NCI-H1105 (cell line): ENCODE results near the gene CERS5.

ENCODE experiments used
- DNase-seq: peaks from one replicate; lab custom pipeline; 2025; lab: John Stamatoyannopoulos, UW

Gene CERS5, protein sequence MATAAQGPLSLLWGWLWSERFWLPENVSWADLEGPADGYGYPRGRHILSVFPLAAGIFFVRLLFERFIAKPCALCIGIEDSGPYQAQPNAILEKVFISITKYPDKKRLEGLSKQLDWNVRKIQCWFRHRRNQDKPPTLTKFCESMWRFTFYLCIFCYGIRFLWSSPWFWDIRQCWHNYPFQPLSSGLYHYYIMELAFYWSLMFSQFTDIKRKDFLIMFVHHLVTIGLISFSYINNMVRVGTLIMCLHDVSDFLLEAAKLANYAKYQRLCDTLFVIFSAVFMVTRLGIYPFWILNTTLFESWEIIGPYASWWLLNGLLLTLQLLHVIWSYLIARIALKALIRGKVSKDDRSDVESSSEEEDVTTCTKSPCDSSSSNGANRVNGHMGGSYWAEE

DNA sequence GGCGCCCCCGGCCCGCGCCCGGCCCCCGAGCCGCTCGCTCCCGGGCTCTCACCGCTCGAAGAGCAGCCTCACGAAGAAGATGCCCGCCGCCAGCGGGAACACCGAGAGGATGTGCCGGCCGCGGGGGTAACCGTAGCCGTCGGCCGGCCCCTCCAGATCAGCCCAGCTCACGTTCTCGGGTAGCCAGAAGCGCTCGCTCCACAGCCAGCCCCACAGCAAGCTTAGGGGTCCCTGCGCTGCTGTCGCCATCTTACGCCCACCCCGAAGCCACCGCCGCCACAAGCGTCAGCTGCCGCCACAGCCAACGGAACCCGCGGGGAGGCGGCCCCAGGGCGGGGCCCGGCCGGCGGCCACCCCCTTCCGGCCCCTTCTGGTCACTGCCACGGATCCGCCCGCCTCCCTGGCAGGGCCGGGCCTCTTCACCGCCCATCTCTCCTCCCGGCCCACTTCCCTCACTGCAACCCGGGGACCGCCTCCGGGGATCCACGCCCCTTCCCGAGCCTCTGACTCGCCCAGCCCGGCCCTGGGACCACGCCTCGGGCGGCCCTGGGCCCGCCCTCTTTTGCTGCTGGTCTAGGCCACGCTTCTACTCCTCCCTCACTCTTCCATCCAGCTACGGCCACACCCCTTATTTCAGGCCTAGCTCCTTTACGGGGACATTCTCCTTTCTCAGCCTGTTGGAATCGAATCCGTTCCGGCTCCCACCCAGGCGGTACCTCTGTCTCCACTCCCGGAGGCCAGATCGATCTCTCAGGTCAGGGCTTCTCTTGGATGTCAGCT, at the start of gene CERS5:
TSS of gene CERS5 (minus strand) at position 321 of the 780 bp plus-strand sequence. CDS start at position 249, 72 bp downstream.
- peak; percentile 86 for DNase-seq

DNA sequence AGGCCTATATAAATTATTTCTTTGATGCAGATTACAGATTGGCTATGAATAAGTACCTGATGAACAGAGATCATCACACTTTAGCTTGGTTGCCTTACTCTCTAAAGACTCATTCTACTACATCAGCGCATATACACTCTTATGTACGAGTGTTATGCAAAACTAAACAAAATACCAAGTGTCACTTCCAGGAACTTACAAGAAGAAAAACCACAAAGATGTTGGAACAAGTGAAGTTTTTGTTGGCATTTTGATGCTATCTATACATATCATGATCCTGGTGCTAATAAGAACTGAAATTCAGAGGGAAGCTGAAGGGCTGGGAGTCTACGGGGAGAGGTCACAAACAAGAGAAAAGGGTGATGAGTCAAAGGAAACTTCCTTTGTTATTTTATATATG, 47.9 kb upstream of the CERS5 start:
- no peak for DNase-seq

DNA sequence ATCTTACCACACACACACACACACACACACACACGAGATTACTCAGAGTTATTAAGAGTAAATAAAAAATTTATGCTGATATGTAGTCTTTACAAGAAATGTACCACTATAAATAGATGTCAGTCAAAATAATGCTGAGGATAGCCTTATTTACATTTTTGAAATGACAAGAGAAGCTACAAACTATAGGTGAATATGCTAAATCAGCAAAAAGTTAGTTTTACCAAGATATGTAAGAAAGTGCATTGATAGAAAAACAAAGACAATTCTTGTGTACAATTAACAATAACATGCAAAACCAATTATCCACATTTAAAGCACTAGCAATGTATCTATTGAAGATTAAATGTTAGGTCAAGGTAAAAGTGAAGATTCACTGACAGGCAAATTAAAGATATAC, 46.8 kb upstream of the CERS5 start:
- no peak for DNase-seq

DNA sequence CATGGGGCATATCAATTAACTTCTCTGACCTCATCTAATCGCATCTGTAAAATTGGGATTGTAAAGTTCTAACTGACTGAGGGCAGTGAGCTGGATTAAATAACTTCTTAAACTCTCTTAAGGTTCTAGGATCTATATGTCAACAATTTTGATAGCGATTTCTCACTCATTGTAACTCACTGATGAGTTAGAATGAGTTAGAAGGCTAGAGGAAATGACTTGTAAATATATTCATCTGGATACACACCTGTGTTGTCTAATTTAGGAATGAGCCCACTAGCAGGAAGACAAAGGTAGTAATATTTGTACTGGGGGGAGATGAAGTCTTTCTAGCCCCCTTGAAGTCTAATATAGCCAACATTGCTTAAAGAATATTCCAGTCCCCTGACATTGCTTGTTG, 46.3 kb upstream of the CERS5 start:
- no peak for DNase-seq

DNA sequence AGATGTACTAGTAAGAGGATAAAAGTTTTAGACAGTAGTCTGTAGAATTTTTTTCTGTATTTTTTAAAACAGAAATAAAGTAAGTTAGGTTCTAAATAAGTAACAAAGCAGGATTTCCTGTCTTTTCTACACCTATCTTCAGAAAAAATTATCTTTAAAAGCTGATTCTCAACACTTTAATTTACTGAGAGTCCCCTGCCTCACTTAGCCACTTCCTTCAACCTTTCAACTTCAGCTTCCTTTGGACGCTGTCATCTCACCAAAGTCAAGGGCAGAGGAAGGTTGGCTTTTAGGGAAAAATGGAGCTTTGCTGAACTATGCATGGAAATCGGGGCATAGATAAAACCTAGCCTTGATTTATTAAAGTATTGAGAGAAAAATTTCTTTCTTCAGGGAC, 44.9 kb upstream of the CERS5 start:
- DNase-seq: no peak

DNA sequence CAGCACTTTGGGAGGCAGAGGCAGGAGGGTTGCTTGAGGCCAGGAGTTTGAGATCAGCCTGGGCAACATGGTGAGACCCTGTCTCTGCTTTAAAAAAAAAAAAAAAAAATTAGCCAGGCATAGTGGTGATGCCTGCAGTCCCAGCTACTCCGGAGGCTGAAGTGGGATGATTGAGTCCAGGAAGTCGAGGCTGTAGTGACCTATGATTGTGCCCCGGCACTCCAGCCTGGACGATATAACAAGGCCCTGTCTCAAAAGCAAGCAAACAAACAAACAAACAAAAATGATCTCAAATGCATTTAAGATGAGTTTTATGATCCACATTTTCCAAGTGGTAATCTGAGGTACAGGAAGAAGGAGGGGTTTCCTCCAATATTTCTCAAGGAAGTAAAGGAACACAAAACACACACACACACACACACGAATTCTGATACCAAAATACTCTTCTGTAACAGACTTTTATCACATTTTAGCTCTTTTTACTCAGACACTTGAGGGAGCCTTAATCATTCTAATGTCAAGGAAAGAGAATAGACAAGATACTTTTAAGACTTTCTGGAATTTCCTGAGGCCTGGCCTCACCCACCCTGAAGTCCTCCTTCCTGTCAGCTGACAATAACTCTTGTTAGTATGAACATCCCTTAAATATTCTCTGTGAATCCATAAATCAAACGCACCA, 44.4 kb upstream of the CERS5 start:
- DNase-seq: no peak

DNA sequence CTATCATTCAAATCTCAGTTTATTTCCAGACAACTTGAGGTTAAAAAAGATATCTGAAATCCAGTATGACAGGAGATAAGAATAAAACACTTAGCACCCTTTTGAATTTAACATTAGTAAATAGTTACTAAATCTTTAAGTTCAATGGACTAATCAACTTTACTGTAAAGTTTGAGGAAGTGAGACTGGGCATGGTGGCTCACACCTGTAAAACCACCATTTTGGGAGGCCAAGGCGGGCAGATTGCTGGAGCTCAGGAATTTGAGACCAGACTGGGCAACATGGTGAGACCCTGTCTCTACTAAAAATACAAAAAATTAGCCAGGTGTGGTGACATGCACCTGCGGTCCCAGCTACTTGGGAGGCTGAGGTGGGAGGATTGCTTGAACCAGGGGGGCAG, 40.3 kb upstream of the CERS5 start:
- DNase-seq: no peak

DNA sequence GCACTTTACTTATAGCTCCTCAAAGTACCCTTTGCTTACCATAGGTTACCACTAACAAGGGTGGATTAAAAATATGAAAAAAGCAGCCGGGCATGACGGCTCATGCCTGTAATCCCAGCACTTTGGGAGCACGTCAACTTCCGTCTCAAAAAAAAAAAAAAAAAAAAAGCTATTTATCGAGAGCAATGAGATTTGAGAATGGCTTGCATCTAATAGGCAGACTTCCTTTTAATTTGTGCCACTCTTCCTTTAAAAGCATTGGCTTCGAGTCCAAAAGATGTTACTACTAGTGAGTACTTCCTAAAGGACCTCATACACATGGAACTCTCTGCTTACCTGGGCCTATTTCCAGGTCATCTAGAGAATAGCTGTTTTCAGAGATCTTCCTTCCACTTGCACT, 38.5 kb upstream of the CERS5 start:
- no peak for DNase-seq

DNA sequence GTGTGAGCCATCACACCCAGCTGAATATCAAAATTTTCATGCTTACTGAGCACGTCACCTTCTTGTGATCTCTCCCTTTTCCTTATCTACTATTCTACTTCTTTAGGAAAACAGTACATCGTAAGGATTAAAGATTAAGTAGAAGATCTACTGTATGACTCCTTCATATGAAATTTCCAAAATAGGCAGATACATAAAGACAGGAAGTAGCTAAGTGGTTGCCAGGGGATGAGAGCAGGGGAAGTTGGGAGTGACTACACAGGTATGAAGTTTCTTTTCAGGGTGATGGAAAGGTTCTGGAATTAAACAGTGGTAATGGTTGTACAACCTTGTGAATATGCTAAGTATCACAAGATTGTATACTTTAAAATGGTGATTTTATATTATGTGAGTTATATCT, 36.5 kb upstream of the CERS5 start:
- no peak for DNase-seq

- DNase-seq: no peak
These were observed 34.9 kb upstream of the CERS5 start for GRCh38 chr12:50201987-50202521.

DNA sequence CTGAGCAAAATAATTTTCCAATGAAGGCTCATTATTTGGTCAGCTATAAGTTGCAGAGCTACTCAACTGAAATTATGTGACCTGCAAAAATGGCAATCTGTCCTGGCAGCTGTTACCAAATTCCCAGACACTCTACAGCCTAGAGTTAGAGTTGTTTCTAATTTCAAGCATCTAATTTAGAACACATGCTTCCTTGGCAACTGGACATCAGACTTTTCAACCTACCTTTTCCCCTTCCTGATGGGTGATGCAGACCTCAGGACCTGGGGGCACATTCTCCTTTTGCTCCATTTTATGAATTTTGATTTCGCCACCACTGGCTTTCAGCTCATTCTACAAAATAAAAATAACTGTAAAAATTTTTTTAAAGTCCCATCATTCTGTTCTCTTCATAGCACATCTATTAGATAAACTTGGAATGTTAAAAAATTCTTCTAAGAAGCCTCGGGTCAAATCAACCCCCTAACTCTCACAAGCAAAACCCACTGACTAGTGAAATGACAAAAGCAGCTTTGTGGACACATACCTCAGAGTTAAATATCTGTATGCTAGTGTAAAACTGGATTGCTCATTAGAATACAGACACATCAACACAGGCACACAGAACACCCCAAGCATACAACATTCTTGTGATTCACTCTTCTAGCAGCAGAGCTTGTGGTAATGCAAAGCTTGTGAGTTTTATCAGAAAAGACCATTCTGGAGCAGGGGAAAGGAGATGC, 33.5 kb upstream of the CERS5 start:
- no peak for DNase-seq

DNA sequence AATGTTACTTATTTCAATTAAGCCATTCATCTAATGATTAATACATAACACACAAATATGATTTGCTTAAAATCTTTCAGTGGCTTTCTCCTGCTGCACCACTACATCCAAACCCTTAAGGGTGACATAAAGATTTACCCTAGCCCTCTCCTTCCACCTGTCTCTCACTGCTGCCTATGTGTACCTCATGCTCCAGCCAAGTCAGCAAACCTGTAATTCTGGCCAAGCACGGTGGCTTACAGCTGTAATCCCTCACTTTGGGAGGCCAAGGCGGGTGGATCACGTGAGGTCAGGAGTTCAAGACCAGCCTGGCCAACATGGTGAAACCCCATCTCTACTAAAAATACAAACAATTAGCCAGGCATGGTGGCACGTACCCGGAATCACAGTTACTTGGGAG, 31.7 kb upstream of the CERS5 start:
- DNase-seq: no peak

GRCh38 chr12:50197297-50197727, 30.1 kb upstream of the CERS5 start:
- DNase-seq: no peak

DNA sequence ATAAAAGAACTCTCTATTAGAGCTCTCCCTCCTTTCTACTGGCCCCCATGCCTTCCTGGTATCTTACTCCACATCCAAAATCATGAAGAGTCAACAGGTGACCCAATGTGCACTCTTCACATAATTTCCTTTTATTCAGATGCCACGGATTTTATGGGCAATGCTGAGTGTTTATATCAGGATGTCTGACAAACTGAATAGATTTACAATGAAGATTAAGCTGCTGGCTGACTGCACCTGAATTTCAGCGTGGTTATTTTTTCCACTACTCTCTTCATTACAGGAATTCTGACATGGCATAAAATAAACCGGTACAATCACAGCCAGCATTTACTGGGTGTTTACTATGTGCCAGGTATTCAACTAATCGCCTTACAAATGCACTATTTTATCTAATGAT, 29.4 kb upstream of the CERS5 start:
- DNase-seq: no peak

GRCh38 chr12:50195832-50196231, 28.7 kb upstream of the CERS5 start:
- DNase-seq: no peak

DNA sequence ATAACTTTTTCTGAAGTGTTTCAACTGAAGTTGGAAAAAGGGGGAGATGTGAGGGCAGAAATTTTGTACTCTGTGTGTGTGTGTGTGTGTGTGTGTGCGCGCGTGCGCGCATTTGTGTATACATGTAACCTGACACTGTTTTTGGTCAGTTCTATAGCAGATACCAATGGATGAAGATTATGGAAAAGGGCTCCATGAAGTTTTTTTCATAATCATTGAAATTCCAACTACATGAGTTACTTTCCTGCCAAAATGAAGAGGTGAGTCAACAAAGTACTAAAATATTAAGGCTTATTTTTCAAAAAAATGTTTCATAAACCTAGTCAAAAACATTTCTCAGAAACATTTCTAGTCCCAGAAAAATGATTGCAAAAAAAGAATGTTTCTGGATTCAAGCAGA, 25.7 kb upstream of the CERS5 start:
- DNase-seq: no peak

GRCh38 chr12:50192236-50192635, 25.1 kb upstream of the CERS5 start:
- no peak for DNase-seq

GRCh38 chr12:50190859-50191258, 23.7 kb upstream of the CERS5 start:
- no peak for DNase-seq

DNA sequence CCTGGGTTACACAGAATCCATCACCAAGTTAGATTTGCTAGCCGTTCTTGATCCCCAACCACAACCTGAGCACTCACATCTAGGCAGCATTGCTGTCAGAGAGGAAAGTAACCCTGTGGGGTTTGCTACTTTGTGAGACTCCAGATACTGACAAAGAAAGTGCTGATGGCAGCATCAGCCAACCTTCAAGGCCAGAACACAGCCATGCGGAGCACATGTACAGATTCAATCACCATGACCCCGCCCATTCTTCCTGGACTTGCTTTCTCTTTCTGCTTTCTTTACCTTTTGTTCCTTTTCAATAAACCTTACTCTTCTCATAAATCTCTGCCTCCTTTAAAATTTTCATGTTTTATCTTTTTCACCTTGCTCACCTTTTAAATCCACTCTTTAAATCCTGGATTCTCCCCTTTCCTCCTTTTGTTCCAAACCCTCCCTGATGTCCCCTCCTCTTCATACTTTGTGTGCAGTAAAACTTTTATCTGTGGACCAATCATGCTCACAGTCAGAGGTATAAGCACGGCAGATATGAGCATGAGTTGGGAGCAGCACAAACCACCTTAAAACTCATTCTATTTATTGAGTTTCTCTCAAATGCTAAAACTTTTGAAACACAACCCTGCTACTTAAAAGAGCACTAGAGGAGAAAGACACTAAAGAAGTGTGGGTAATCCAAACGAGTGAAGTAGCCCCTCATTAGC, 21.9 kb upstream of the CERS5 start:
- no peak for DNase-seq

- DNase-seq: no peak
These were observed 21.1 kb upstream of the CERS5 start for GRCh38 chr12:50188241-50188781.
